Uterus (tissue), 2 donors: ENCODE data around the gene GNB5.

ENCODE experiments used
- POLR2A ChIP-seq, 2 donors: fragments of 450-650 bp; IDR thresholded peaks; one replicate each; pipeline ENCODE4 v1.6.1; 2016; ENCODE audit warnings: antibody characterized with exemption in 2 of 2, mild to moderate bottlenecking in 1 of 2, moderate library complexity in 1 of 2
- TF ChIP-seq, protein P1 (sequence below), 4 experiments: fragments of 200-600 bp in 2 of 4; fragments of 450-650 bp in 2 of 4; sonication (generic) in 2 of 4; IDR thresholded peaks; one replicate each; pipeline ENCODE4 v1.5.1; 2016 to 2019; ENCODE audit warnings: antibody characterized with exemption in 4 of 4, mild to moderate bottlenecking in 2 of 4, moderate library complexity in 1 of 4

DNA sequence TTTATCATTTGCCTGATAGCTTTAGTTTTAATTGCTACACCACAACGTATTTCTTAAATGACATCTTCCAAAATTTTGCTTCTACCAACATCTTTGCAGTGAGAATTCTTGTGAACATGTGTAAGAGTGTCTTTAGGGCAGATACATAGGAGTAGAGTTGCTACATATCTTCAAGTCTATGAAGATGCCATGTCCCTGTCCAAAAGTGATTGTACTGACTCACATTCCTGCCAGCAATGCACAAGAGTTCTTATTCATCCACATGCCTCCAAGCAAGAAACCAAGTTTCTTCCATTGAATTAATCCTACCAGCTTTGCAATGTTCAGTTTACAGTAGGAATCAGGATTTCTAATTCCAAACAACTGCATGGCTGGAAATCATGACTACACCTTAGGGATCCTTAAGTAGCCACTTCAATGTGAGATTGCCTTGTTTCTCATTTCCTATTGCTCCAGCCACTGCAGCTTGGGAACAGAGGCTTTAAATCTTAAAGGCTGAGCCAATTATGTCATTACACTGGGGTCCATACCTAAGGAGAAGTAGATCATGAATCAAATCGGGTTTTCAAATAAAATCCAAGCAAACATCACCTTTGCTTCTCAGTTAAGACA lies 123.1 kb downstream of the GNB5 start:
- no peak for TF ChIP-seq POLR2A (IDR thresholded peaks at IDR 0.05)
- TF ChIP-seq, protein P1, sequence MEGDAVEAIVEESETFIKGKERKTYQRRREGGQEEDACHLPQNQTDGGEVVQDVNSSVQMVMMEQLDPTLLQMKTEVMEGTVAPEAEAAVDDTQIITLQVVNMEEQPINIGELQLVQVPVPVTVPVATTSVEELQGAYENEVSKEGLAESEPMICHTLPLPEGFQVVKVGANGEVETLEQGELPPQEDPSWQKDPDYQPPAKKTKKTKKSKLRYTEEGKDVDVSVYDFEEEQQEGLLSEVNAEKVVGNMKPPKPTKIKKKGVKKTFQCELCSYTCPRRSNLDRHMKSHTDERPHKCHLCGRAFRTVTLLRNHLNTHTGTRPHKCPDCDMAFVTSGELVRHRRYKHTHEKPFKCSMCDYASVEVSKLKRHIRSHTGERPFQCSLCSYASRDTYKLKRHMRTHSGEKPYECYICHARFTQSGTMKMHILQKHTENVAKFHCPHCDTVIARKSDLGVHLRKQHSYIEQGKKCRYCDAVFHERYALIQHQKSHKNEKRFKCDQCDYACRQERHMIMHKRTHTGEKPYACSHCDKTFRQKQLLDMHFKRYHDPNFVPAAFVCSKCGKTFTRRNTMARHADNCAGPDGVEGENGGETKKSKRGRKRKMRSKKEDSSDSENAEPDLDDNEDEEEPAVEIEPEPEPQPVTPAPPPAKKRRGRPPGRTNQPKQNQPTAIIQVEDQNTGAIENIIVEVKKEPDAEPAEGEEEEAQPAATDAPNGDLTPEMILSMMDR (IDR thresholded peaks at IDR 0.05): no peak
